CD14-positive monocyte (primary cell): ENCODE results near the gene TWNK. TPM values are rescaled to one million over a fixed set of nuclear protein-coding genes. Genes with fewer than 3 reads are reported as not detected.
A peak's percentile ranks its signal among the peaks of the same experiment; 100 is the strongest.

ENCODE experiments used
- DNase-seq, 3 donors: peaks; one replicate each; pipeline ENCODE4 v3.0.0-alpha.2; 2011 to 2022
- H2AFZ ChIP-seq: 2 replicates; pipeline ENCODE4 v1.6.0; 2012; ENCODE audit warnings: mild to moderate bottlenecking, low read depth, low read length, inconsistent platforms; ENCODE audit not compliant: insufficient read depth, poor library complexity, severe bottlenecking
- H3K27ac ChIP-seq, 2 donors: 1 replicate in 1 of 2; 2 replicates in 1 of 2; pipeline ENCODE4 v1.5.1; 2012 to 2013; ENCODE audit warnings: low read length in 2 of 2, control low read depth in 1 of 2, inconsistent platforms in 1 of 2, low read depth in 1 of 2, mild to moderate bottlenecking in 1 of 2
- H3K27me3 ChIP-seq, 2 donors: one replicate each; pipeline versions ENCODE4 v1.6.0 to v1.6.1; 2011 to 2013; ENCODE audit warnings: low read length in 2 of 2; ENCODE audit not compliant: control insufficient read depth in 2 of 2, insufficient read depth in 2 of 2
- H3K36me3 ChIP-seq, 2 donors: replicated peaks in 1 of 2; 1 replicate in 1 of 2; 2 replicates in 1 of 2; pipeline versions ENCODE4 v1.5.1 to v1.6.1; 2012 to 2013; ENCODE audit warnings: low read length in 2 of 2, control low read depth in 1 of 2, inconsistent platforms in 1 of 2, mild to moderate bottlenecking in 1 of 2; ENCODE audit not compliant: insufficient read depth in 2 of 2, control insufficient read depth in 1 of 2
- H3K4me1 ChIP-seq, 2 donors: 1 replicate in 1 of 2; 2 replicates in 1 of 2; pipeline versions ENCODE4 v1.5.1 to v1.6.1; 2012 to 2013; ENCODE audit warnings: low read length in 2 of 2, control low read depth in 1 of 2, inconsistent platforms in 1 of 2, mild to moderate bottlenecking in 1 of 2, moderate library complexity in 1 of 2; ENCODE audit not compliant: insufficient read depth in 2 of 2, control insufficient read depth in 1 of 2
- H3K4me2 ChIP-seq: replicated peaks from 2 replicates; pipeline ENCODE3; 2012; ENCODE audit warnings: low read length, moderate library complexity, mild to moderate bottlenecking; ENCODE audit not compliant: poor library complexity, severe bottlenecking; ENCODE audit errors: extremely low read depth
- H3K4me3 ChIP-seq, 3 experiments: fragments of 200-600 bp in 1 of 3; sonication (generic) in 1 of 3; replicated peaks in 1 of 3; 1 replicate in 2 of 3; 2 replicates in 1 of 3; pipeline ENCODE4 v1.5.1; 2011 to 2013; ENCODE audit warnings: low read length in 3 of 3, mild to moderate bottlenecking in 3 of 3, control low read depth in 2 of 3, low read depth in 2 of 3, inconsistent platforms in 1 of 3, moderate library complexity in 1 of 3
- H3K79me2 ChIP-seq: 2 replicates; pipeline ENCODE4 v1.6.0; 2012; ENCODE audit warnings: mild to moderate bottlenecking, control low read depth, inconsistent platforms, low read length, moderate library complexity; ENCODE audit not compliant: insufficient read depth
- H3K9ac ChIP-seq: 2 replicates; pipeline ENCODE4 v1.6.0; 2017; ENCODE audit warnings: low read length, mild to moderate bottlenecking; ENCODE audit not compliant: insufficient read depth, poor library complexity, severe bottlenecking
- H3K9me3 ChIP-seq, 2 donors: replicated peaks in 1 of 2; 1 replicate in 1 of 2; 2 replicates in 1 of 2; pipeline versions ENCODE4 v1.5.1 to v1.6.1; 2012 to 2013; ENCODE audit warnings: low read length in 2 of 2, control low read depth in 1 of 2; ENCODE audit not compliant: control insufficient read depth in 1 of 2, insufficient read depth in 1 of 2
- H4K20me1 ChIP-seq: 2 replicates; pipeline ENCODE4 v1.6.0; 2012; ENCODE audit warnings: mild to moderate bottlenecking, low read length, control low read depth, moderate library complexity; ENCODE audit not compliant: insufficient read depth
- H3K27ac Mint-ChIP-seq, 7 donors: one replicate each; pipeline ENCODE4 v1.8.0; 2020; ENCODE audit warnings: mild to moderate bottlenecking in 7 of 7, mixed read lengths in 7 of 7, moderate library complexity in 6 of 7, inconsistent platforms in 2 of 7
- H3K27me3 Mint-ChIP-seq, 3 donors: one replicate each; pipeline ENCODE4 v1.8.0; 2021 to 2022; ENCODE audit warnings: low read depth in 3 of 3, mild to moderate bottlenecking in 3 of 3, mixed read lengths in 3 of 3, moderate library complexity in 3 of 3, inconsistent platforms in 1 of 3
- H3K36me3 Mint-ChIP-seq, 2 donors: one replicate each; pipeline ENCODE4 v1.8.0; 2020; ENCODE audit warnings: mixed read lengths in 2 of 2, inconsistent platforms in 1 of 2, mild to moderate bottlenecking in 1 of 2
- H3K4me1 Mint-ChIP-seq: one replicate; pipeline ENCODE4 v1.8.0; 2020; ENCODE audit warnings: mild to moderate bottlenecking, mixed read lengths
- H3K4me3 Mint-ChIP-seq, 2 donors: one replicate each; pipeline ENCODE4 v1.8.0; 2020; ENCODE audit warnings: mild to moderate bottlenecking in 2 of 2, mixed read lengths in 2 of 2, moderate library complexity in 1 of 2
- H3K9me3 Mint-ChIP-seq, 7 donors: one replicate each; pipeline ENCODE4 v1.8.0; 2020 to 2022; ENCODE audit warnings: mixed read lengths in 7 of 7, mild to moderate bottlenecking in 6 of 7, moderate library complexity in 6 of 7, inconsistent platforms in 2 of 7
- CTCF ChIP-seq: fragments of 200-600 bp; IDR thresholded peaks from one replicate; pipeline ENCODE4 v1.8.0; 2022; ENCODE audit warnings: antibody characterized with exemption, mild to moderate bottlenecking
- WGBS: methylation state at CpG from one replicate; pipeline ENCODE4 v1.1.5; 2013; ENCODE audit warnings: missing lambda C conversion rate; ENCODE audit not compliant: insufficient coverage; 5-methylcytosine and 5-hydroxymethylcytosine counted together
- intact Hi-C, 2 donors: fragments of 100-400 bp; cut with micrococcal nuclease; formaldehyde crosslinking; loops; one replicate each; pipeline versions ENCODE4 v1.15.0 to v1.15.1; 2023
- polyA plus RNA-seq, 3 donors: library from polyadenylated mRNA; depleted of rRNA in 1 of 3; unstranded in 2 of 3; stranded (reverse) in 1 of 3; fragments of 300-500 nt in 2 of 3; fragments of >200 nt in 1 of 3; fragmentation: Illumina TruSeq in 2 of 3; gene quantifications; 1 replicate in 2 of 3; 2 replicates in 1 of 3; pipeline ENCODE4 v1.2.3, GENCODE V29; 2012 to 2021

TWNK gene
- polyA plus RNA-seq, 3 donors, result 0.31 to 1.2 (median 0.69) TPM

- H3K4me1 Mint-ChIP-seq, result peaks cover 45% of the 10 kb centered on the region
- H3K27me3 Mint-ChIP-seq, result peaks cover 21 to 38% (median 28%) of the 10 kb centered on the region in 3 donors
- no peak for TF ChIP-seq CTCF
- H2AFZ ChIP-seq, result no peak overlapping the region
- 89% methylated on average over 5 of the region's 5 CpGs for WGBS
- H3K79me2 ChIP-seq, result no peaks in the 10 kb centered on the region
- intact Hi-C loops, result no loop called here
- no peak overlapping the region for H3K27ac ChIP-seq
- DNase-seq, result no peak
- no peak overlapping the region for H3K4me3 ChIP-seq
- peaks cover 0 to 3% (median 2%) of the 10 kb centered on the region in 7 donors for H3K9me3 Mint-ChIP-seq
- H3K4me1 ChIP-seq, result peaks cover 27 to 31% of the 10 kb centered on the region in 2 donors
- no peaks in the 10 kb centered on the region for H3K36me3 Mint-ChIP-seq
- no peaks in the 10 kb centered on the region for H3K9me3 ChIP-seq
- peaks cover 0 to 5% of the 10 kb centered on the region in 2 donors for H3K27me3 ChIP-seq
- no peaks in the 10 kb centered on the region for H3K36me3 ChIP-seq
- no peak overlapping the region for H3K4me2 ChIP-seq
- H4K20me1 ChIP-seq, result no peaks in the 10 kb centered on the region
- H3K27ac Mint-ChIP-seq, result no peak overlapping the region
- peak overlapping the region in 1 of 2 donors; percentile 42 for H3K4me3 Mint-ChIP-seq
- H3K9ac ChIP-seq, result no peak overlapping the region
Measured at GRCh38 chr10:101016814-101017213, 29.5 kb downstream of the TWNK start.

DNA sequence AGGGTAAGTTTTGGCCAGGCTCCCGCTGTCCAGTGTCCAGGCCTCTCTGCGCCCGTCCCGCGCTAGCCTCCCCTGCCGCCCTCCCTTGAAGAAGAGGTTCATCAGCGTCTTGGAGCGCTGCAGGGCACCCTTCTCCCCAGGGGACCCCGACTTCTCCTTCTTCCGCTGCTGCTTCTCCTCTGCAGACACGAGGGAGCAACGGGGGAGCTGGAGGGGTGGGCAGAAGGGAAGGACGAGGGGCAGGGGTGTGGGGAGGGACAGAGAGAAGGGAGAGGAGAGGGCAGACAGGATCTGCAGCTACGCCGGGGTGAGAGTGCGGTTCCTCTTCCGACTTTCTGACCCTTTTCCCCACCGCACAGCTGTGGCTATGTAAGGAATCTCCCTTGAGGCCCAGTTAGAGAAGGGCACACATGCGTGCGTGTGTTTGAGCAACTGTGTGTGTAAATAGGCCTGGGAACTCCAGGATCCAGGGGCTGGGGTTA is 30.8 kb downstream of the TWNK start:
- intact Hi-C loops, result no loop called here

More for the DNA sequence above, 30.8 kb downstream of the TWNK start:
- peak overlapping the region; percentile 56 for H2AFZ ChIP-seq
- TF ChIP-seq CTCF, result no peak
- H3K9me3 Mint-ChIP-seq, result peaks cover 0 to 3% (median 2%) of the 10 kb centered on the region in 7 donors
- no peaks in the 10 kb centered on the region for H4K20me1 ChIP-seq
- no peaks in the 10 kb centered on the region for H3K79me2 ChIP-seq
- H3K4me2 ChIP-seq, result peak overlapping the region; percentile 68
- H3K36me3 Mint-ChIP-seq, result no peaks in the 10 kb centered on the region
- peaks cover 21 to 30% (median 24%) of the 10 kb centered on the region in 3 donors for H3K27me3 Mint-ChIP-seq
- peaks cover 20 to 28% of the 10 kb centered on the region in 2 donors for H3K4me1 ChIP-seq
- peak overlapping the region; percentile 35 for H3K9ac ChIP-seq
- H3K27ac ChIP-seq, result peak overlapping the region in 1 of 2 donors; percentile 38
- H3K9me3 ChIP-seq, result no peaks in the 10 kb centered on the region
- 16% methylated on average over 11 of the region's 20 CpGs for WGBS
- peak overlapping the region in 1 of 3 experiments; percentile 49 for H3K4me3 ChIP-seq
- peaks cover 37% of the 10 kb centered on the region for H3K4me1 Mint-ChIP-seq
- peaks cover 0 to 5% of the 10 kb centered on the region in 2 donors for H3K27me3 ChIP-seq
- H3K36me3 ChIP-seq, result no peaks in the 10 kb centered on the region
- H3K27ac Mint-ChIP-seq, result peak overlapping the region in 5 of 7 donors; percentile 65 to 86 (median 79)
- DNase-seq, result peak; percentile 58 to 93 (median 65)
- peak overlapping the region; percentile 65 to 80 for H3K4me3 Mint-ChIP-seq
